ENCODE results near the gene SUPT3H.
A peak's percentile ranks its signal among the peaks of the same experiment; 100 is the strongest.

Gene SUPT3H

GRCh38 chr6:44976677-44977641, 400.8 kb downstream of the SUPT3H start:
- TF ChIP-seq CTCF (conservative IDR thresholded peaks at IDR 0.05) = no peak
- H3K27ac ChIP-seq = no peak overlapping the region

GRCh38 chr6:44974511-44974910, 403.2 kb downstream of the SUPT3H start:
- TF ChIP-seq CTCF (conservative IDR thresholded peaks at IDR 0.05) = no peak
- H3K27ac ChIP-seq = peak overlapping the region; percentile 2; the same call in 1 of the 2 replicates

- H3K27ac ChIP-seq = no peak overlapping the region
Observed at GRCh38 chr6:44972709-44973108, 405.0 kb downstream of the SUPT3H start.

GRCh38 chr6:44969446-44970185, 408.1 kb downstream of the SUPT3H start:
- TF ChIP-seq CTCF (conservative IDR thresholded peaks at IDR 0.05) = no peak
- H3K27ac ChIP-seq = no peak overlapping the region

More at GRCh38 chr6:44972709-44973108, 405.0 kb downstream of the SUPT3H start:
- TF ChIP-seq CTCF (conservative IDR thresholded peaks at IDR 0.05) = no peak

GRCh38 chr6:44967481-44967880, 410.3 kb downstream of the SUPT3H start:
- TF ChIP-seq CTCF (conservative IDR thresholded peaks at IDR 0.05) = no peak
- H3K27ac ChIP-seq = no peak overlapping the region

- H3K27ac ChIP-seq = no peak overlapping the region
- TF ChIP-seq CTCF (conservative IDR thresholded peaks at IDR 0.05) = no peak
Observed at GRCh38 chr6:44966449-44967092, 411.2 kb downstream of the SUPT3H start.

GRCh38 chr6:44965708-44966107, 412.0 kb downstream of the SUPT3H start:
- TF ChIP-seq CTCF (conservative IDR thresholded peaks at IDR 0.05) = no peak
- H3K27ac ChIP-seq = no peak overlapping the region

Measured in VCaP (cell line).